ENCODE measurements around the gene GPHN.

The GPHN gene

DNA sequence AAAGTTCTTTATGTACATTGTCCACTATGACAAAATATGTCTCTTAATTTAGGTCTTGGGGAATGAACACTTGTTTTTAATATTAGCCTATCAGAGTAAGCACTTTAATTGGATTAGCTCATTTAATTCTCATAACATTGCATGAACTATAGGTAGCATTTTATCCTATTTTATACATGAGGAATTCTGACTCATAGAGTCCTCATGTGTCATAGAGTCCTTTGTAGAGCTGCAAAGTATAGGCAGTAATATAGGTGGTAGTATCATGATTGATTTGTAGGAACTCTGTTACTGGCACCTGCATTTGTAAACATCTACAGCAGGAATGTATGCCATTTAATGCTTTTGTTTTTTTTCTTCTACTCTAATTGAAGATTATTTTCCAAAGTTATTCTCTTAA is 96.0 kb downstream of the GPHN start:
- no peak for DNase-seq

DNA sequence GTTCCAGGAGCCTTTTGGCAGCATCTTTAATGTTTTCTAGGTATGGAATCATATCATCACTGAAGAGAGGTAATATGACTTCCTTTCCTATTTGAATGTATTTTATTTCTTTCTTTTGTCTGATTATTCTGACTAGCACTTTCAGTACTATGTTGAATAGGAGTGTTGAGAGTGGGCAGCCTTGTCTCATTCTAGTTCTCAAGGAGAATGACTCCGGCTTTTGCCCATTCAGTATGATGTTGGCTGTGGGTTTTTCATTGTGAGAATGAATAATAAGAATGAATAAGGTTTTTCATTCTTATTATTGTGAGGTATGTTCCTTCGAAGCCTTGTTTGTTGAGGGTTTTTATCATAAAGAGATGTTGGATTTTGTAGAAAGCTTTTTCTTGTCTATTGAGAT is 98.9 kb downstream of the GPHN start:
- no peak for DNase-seq

DNA sequence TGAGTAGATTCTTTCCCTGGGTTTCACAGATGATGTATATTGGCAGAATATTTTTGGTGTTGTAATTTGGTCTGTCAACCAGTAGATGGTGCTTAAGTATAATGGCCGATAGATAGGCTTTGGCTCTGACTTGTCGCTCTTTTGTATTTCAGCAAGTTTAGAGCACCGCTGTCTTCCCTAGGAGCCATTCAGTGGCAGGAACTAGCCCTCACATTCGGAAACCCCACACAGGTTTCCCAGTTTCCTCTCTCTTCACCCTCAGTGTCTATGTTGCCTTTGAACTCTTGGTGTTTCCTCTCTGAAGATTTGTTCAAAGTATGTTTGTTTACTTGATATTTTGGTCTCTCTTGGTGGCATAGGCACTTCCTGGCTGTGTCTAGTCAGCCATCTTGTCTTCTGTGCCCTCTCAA is 102.2 kb downstream of the GPHN start:
- DNase-seq = no peak

DNA sequence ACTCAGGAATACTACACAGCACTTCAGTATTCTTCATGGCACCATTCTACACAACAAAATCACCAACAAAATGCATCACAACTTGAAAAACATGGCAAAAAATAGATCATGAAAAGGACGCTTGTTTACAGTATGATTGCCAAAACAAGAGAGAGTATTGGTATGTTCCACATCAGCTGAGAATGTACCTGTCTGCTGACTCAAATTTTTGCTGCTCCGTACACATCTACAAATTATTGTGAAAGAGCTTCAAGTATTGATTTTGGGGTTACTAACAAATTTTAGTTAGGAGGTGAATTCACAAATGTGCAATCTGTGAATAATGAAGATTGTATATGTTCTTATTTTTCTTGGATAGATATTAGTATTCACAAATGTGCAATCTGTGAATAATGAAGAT is 105.4 kb downstream of the GPHN start:
- DNase-seq = no peak

DNA sequence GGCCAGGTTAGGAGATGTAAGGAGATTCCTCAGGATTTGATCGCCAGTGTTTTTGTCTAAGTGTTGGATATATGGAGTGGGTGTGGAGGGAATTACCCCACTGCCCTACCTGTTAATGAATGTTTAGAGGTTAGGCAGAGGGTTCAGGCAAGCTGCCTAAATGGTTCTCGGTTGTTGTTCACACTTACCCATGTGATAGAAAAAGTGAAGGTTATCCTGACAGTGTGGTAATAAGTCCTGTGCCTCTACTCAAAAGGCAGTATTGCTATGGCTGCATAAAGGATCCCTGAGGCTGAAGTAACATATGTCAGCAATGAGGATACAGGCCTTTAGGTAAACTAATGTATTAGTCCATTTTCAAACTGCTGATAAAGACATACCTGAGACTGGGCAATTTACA is 112.0 kb downstream of the GPHN start:
- no peak for DNase-seq

DNA sequence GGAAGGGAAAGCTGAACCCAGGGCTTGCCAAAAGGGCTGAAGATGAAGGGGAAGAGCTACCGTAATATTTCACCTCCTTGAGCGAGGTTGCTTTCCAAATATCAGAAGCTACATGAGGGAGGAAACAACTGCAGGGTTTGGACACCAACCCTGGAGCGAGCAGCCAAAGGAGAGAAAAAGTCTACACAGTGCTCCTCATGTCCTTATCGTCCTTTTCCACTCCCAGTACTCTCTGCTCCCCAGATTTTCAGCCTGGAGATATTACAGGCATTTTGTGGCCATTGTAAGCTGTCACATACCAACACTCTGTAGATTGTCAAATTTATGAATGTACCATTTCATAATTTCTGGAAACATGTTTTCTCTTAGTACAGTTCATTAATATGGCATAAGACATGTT is 115.9 kb downstream of the GPHN start:
- no peak for DNase-seq

DNA sequence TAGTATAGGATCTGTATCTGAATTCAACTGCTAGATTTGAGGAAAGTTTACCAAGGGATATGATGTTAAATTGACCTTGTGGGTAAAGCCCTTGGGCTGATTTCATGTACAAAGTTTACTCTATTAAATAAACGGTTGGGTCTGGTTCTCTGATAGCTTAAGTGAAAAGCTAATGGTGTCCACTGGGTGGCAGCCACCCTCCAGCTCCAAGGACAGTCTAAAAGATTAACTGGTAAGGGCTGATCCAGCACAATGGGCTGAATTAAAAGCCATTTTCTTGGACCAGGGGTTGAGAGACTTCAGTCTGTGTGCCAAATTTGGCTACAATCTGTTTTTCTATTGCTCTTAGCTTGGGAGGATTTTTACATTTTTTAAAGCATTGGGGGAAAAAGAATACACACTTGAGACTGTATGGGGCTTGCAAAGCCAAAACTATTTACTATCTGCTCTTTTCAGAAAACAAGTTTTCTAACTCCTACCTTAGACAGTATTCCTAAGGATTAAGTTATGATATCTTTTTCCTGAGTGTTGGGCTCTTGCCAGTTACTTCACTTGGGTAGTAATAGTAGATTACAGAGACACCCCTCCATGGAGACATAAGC is 116.5 kb downstream of the GPHN start:
- peak; percentile 63 for DNase-seq

DNA sequence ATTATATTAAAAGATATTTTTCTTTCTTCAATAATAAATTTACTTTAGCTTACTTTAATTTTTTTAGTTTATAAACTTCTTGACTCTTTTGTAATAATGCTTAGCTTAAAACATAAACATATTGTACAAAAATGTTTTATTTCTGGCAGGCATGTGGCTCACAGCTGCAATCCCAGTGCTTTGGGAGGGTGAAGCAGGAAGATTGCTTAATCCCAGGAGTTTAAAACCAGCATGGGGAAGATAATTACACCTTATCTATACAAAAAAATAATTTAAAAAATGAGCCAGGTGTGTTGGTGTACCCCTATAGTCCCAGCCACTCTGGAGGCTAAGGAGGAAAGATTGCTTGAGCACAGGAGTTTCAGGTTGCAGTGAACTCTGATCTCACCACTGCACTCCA is 120.7 kb downstream of the GPHN start:
- no peak for DNase-seq

DNA sequence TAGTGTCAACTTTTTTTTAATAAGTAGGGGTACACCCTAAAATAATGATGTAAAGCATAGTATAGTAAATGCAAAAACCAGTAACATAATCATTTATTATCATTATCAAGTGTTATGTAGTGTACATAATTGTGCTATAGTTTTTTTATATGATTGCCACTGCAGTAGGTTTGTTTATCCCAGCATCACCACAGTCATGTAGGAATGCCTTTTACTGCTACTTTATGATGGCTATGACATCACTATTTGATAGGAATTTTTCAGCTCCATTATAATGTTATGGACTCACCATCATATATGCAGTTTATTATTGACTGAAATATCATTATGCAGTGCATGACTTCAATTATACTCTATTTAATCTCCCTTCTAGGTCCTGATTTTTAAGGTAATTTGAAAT is 121.6 kb downstream of the GPHN start:
- DNase-seq = no peak

DNA sequence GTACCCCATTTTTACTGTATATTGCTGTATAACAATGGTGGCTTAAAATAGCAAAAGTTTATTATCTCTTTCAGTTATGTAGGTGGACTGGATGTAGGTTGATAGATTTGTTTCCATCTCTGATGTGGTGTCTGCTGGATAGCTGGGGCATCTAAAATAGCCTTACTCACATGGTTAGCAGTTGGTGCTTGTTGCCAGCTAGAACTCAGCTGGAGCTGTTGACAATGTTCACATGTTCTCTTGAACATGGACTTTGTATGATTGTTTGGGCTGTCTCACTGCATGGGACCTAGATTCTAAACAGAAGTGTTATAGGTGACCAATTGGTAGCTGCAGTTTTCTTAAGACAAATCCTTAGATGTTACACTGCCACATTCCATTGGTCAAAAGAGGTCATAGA is 126.9 kb downstream of the GPHN start:
- DNase-seq = no peak

DNA sequence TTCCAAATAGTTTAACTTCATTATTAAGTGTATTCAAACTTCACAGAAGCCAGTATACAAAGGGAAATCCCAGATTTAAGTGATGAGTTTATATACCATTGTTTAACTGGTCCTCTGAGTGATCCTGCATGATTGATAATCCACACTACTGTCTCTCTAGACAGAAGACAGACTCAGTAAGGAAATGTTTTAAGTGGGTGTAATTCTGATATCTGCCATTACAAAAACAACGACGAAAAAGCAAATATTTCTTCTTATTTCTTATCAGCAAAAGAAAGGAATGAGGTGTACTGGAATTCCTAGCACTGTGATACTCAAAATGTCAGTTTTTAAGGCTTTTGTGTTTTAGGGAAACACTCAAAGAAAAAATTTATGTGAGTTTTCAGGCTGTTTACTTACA is 127.5 kb downstream of the GPHN start:
- no peak for DNase-seq

DNA sequence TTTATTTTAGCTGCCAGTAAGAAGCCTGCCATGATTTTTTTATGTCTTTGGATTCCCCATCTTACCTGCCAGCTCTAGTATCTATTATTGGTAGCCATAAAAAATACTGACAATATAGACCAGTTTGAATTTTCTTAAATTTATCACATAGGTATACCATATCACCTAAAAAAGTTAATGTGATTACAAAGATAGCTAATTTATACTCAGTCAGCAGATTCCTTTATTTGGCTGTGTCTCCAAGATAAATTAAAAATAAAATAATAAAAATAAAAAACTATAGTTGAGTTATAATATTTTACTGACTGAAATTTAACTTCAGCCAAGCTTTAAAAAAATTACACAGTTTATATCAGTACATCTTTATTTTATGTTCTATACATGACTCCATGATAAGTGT is 128.3 kb downstream of the GPHN start:
- no peak for DNase-seq

DNA sequence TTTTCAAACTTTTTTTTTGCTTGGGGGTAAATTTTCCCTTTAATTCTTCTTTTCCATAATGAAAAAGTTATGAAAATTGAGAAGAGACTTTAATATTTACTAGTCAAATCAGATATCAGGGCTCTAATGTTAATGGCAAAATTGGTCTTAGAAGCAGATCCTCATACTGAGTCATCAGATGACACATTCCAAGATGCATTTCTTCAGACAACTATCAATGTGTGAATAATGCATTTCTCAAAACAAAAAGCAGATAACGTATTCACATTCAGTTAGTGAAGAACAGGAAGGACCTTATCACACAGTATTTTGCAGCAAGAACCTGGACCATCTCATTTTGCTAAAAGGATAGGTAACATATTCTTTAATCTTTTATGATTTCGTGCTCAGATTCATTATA is 130.7 kb downstream of the GPHN start:
- no peak for DNase-seq

DNA sequence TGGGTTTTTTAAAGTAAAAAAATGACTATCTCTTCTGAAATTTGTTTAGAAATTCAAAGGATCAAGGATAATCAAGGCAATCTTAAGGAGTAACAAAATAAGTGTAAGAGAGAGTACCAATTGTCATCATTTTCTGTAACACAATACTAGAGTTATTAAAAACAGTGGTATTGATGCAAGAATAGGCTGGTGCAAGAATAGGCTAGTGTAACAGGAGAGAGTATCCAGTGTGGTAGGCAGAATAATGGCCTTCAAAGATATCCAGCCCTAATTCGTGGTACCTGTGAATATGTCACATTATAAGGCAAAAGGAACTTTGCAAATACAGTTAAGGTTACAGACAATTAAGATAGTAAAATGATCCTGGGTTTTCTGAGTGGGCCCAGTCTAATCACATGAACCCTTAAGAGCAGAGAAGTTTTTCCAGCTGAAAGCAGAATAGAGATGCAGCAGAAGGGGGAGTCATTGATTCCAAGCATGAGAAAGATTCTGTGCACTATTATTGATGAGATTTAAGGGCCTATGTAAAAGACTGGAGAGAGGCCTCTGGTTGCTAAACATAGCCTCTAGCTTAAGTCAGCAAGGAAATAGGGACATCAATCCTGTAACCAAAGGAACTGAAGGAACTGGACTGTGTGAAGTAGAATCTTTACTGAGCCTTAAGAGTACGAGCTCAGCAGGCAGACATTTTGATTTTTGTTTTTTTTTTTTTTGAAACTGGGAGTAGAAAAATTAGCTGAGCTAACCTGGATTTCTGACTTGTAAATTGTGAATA is 134.1 kb downstream of the GPHN start:
- no peak for DNase-seq

DNA sequence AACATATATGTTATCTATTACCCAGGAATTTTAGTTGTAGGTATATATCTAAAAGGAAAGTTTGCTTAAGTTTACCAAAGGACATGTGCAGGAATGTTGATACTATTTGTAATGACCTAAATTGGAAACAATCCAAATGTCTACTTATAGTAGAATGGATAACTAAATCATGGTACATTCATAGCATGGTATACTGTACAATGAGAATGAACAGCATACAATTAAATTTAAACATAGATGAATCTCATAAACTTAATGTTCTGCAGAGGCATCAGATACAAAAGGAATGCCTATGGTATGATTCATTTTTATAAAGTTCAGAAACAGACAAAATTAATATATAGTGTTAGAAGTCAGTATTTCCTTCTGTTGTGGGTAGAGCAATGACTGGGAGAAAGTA is 135.4 kb downstream of the GPHN start:
- DNase-seq = no peak

DNA sequence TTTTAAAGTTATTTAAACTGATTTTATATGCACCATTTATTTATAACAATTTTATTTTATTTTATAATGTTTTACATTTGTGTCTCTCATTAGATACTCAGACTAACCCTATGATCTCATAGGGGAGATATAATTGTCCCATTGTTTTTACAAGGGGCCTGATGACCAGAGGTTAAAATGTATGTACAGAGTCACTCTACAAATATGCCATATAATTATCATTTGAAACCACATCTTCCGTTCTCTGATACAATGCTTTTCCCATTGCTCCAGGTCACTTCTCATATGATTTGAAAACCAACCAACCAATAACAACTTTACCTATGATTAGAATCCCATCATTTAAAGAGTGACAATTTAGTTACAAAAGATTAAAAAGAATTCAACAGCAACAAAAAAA is 137.8 kb downstream of the GPHN start:
- no peak for DNase-seq

DNA sequence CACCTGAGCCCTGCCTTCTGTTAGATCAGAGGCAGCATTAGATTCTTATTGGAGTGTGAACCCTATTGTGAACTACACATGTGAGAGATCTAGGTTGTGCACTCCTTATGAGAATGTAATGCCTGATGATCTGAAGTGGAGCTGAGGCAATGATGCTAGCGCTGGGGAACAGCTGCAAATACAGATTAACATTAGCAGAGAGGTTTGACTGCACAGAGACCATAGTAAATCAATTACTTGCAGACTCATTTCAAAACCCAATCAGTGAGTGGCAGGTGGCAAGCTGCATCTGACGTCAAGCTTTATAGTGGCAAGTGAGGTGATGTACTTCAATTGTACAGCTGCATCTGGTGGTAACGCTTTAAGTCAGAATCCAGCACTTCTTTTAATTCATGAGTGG is 141.6 kb downstream of the GPHN start:
- no peak for DNase-seq

DNA sequence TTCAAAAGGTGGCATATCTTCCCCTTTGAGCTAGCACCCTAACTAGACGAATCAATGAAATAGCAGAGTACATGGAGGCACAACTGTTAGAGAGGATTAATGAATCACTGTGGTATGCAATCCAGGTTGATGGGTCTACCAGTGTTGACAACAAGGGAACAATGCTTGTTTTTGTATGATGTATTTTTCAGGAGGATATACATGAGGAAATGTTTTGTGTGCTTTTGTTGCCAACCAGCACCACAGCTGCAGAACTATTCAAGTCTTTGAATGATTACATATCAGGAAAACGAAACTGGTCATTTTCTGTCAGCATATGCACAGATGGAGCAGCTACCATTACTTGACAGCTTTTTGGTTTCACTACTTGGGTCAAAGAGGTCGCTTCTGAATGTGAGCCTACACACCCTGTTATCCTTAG is 142.6 kb downstream of the GPHN start:
- no peak for DNase-seq

DNA sequence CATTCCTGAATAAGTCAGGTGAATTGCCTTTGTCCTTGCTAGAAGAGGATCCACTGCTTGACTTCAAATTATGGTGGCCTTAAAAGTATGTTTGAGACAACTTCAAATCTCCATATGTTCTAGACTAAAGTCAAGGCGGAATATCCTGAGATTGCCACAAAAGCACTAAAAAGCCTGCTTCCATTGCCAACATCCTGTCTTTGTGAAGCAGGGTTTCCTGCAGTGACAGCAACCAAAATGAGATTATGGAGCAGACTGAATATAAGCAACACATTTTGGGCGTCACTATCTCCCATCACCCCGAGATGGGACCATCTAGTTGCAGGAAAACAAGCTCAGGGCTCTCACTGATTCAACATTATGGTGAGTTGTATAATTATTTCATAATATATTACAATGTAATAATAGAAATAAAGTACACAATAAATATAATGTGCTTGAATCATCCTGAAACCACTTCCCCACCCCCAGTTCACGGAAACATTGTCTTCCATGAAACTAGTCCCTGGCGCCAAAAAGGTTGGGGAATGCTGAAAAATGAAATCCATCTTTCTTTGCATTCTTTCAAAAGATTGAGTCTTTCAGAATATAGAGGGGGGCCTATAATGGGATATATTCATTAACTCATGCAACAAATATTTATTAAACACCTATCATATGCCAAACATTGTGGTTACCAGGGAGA is 143.7 kb downstream of the GPHN start:
- DNase-seq = no peak

DNA sequence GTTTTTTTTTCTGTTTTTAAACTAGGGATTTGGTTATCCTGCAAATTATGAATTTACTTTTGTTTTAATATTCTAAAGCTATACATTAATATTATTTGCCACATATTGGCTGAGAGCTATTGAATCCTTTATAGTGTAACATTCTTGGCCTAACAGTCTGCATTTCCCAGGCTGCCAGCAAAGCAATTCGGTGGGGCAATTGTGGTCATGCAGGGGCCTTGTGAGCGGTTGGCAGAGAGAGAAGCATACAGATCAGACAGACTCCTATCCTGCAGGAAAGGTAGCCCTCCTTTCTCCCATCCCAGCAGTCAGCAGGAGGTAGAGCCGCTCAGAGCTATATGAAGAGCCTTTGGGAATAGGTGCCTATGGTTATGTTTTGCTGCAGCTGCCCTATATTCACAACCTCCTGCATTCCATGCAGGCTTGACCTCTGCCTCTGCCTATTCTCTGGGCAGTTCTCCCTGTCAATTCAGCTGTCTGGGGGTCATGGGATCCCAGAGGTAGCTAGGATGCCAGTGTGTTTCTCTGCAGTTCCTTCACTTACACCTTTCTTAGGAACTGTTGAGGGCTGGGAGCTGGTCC is 144.7 kb downstream of the GPHN start:
- DNase-seq = no peak

DNA sequence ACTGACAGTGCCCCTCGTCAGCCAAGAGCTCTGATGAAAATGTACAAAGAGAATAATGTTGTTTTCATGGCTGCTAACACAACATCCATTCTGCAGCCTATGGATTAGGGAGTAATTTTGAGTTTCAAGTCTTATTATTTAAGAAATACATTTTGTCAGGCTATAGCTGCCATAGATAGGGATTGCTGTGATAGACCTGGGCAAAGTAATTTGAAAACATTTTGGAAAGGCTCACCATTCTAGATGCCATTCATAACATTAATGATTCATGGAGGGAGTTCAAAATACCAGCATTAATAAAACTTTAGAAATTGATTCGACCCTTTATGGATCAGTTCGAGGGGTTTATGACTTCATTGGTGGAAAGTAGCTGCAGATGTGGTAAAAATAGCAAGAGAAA is 149.8 kb downstream of the GPHN start:
- DNase-seq = no peak

DNA sequence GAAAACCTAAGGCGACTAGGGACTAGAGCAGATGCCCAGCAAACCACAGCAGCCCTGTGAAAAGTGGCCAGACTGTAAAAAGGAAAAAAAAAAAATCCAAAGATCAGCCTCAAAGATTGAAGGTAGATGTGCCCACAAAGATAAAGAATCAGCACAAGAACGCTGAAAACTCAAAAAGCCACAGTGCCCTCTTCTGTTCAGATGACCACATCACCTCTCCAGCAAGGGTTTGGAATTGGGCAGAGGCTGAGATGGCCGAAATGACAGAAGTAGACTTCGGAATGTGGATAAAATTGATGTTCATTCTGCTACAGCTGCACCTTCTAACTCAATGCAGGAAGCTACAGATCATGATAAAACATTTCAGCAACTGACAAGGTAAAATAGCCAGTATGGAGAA is 154.4 kb downstream of the GPHN start:
- no peak for DNase-seq

DNA sequence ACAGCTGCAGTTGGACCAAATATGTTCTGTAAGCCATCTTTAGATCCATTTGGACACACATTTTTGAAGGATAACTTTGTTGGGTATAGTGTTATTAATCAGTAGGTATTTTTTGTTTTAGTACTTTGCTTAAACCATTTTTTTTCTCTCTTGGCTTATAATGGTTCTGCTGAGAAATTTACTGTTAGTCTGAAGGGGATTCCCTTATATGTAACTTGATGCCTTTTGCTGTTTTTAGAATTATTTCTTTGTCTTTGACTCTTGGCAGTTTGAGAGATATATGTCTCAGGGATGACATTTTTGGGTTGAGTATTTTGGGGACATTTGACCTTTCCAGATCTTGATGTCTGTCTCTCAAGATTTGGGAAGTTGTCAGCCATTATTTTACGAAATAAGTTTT is 169.8 kb downstream of the GPHN start:
- no peak for DNase-seq

DNA sequence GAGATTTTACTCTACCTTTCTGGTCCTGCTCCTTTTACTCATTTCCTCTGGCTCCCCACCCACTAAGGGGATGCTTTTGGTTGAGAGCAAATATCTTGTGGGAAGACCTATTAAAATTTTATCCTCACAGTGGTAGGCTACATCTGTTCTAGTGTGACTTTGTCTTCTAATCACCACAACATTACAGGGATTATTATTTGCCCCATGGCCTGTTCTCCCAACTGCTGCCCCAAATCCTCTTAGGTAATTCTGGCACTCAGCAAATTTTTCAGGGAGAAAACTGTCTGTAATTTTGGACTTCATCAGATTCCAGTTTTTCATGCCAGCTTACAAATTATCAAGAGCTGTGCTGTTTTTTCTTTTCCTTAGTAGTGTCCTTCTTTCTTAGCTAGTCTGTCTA is 172.3 kb downstream of the GPHN start:
- no peak for DNase-seq

Data from NCI-H1694 (cell line).